GM10248 (cell line): Measurements from ENCODE around the gene MAJIN.

Experiments used
- CTCF ChIA-PET: fragments of 300-600 bp; sonication (Branson Sonifier 250); formaldehyde crosslinking; extraction: SDS; loops from one replicate; lab custom pipeline; 2021; ENCODE audit warnings: antibody characterized with exemption; lab: Yijun Ruan, JAX
- POLR2A ChIA-PET: fragments of 350-650 bp; sonication (Branson Sonifier 250); formaldehyde crosslinking; extraction: SDS; loops from one replicate; lab custom pipeline; 2020; ENCODE audit warnings: antibody characterized with exemption; lab: Yijun Ruan, JAX
- DNase-seq: peaks from one replicate; pipeline ENCODE4 v3.0.0; 2012; ENCODE audit errors: extremely low spot score
- TF ChIP-seq, protein P1 (sequence below): IDR thresholded peaks from 2 replicates; pipeline ENCODE4 v1.5.1; 2012; ENCODE audit warnings: mild to moderate bottlenecking, low read depth; ENCODE audit errors: extremely low read depth, missing control alignments, control extremely low read depth

The MAJIN gene

GRCh38 chr11:64906314-64906635 lies 65.6 kb downstream of the MAJIN start:
- POLR2A ChIA-PET = interaction anchor here (0.8 kb wide), 1 partner anchor 28 kb away, joined by 3 read pairs; the partner anchor contains the start of gene EHD1

GRCh38 chr11:64905516-64906313 lies 66.2 kb downstream of the MAJIN start:
- TF ChIP-seq, protein P1, sequence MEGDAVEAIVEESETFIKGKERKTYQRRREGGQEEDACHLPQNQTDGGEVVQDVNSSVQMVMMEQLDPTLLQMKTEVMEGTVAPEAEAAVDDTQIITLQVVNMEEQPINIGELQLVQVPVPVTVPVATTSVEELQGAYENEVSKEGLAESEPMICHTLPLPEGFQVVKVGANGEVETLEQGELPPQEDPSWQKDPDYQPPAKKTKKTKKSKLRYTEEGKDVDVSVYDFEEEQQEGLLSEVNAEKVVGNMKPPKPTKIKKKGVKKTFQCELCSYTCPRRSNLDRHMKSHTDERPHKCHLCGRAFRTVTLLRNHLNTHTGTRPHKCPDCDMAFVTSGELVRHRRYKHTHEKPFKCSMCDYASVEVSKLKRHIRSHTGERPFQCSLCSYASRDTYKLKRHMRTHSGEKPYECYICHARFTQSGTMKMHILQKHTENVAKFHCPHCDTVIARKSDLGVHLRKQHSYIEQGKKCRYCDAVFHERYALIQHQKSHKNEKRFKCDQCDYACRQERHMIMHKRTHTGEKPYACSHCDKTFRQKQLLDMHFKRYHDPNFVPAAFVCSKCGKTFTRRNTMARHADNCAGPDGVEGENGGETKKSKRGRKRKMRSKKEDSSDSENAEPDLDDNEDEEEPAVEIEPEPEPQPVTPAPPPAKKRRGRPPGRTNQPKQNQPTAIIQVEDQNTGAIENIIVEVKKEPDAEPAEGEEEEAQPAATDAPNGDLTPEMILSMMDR = no peak
- CTCF ChIA-PET = interaction anchor here (1.0 to 2.1 kb wide), 3 partner anchors 12 to 58 kb away, joined by 3 to 6 read pairs (median 6); no protein-coding TSS in a partner anchor
- DNase-seq = no peak
- POLR2A ChIA-PET = no interaction called here

More at GRCh38 chr11:64906314-64906635, 65.6 kb downstream of the MAJIN start:
- CTCF ChIA-PET = interaction anchor here (1.0 to 2.1 kb wide), 3 partner anchors 12 to 59 kb away, joined by 3 to 6 read pairs (median 6); no protein-coding TSS in a partner anchor
- TF ChIP-seq, protein P1 = no peak
- no peak for DNase-seq

DNA sequence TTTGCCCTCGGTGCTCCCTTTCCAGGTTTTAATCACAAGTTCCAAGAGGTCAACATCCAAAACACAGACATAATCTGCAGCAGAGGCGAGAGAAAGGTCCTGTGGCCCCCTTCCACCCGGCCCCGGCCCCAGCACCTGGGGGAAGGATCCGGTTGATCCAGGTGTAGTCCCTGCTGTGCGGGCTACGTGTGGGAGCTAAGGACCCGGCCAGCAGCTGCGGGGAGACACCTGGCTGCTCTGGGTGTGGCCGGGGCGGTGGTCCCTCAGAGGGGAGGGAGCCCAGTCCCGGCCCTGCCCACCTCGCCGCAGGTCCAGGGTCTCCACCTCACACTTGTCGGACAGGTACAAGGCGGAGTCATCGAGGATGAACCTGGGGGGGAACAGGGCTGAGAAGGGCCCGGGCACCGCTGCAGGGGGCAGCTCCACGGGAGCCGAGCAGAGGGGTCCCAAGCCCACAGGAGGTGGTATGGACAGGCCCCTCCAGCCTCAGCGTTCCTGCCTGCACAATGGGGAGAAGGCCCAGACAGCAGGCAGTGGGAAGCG lies 68.5 kb downstream of the MAJIN start:
- DNase-seq = no peak
- POLR2A ChIA-PET = interaction anchor here (0.5 kb wide), 1 partner anchor 1351 kb away, joined by 4 read pairs; no protein-coding TSS in a partner anchor
- CTCF ChIA-PET = interaction anchor here (3.2 kb wide), 1 partner anchor 16 kb away, joined by 8 read pairs; no protein-coding TSS in a partner anchor
- TF ChIP-seq, protein P1 = no peak

- TF ChIP-seq, protein P1 = no peak
- no peak for DNase-seq
- ChIA-PET CTCF (interaction anchor here (0.8 to 31.5 kb wide), 4 partner anchors 11 to 209 kb away, joined by 3 to 1137 read pairs (median 6); partner anchors contain the start of genes CDC42BPG and TM7SF2), POLR2A (no interaction called here)
These were observed 69.6 kb downstream of the MAJIN start for GRCh38 chr11:64902102-64902900.

DNA sequence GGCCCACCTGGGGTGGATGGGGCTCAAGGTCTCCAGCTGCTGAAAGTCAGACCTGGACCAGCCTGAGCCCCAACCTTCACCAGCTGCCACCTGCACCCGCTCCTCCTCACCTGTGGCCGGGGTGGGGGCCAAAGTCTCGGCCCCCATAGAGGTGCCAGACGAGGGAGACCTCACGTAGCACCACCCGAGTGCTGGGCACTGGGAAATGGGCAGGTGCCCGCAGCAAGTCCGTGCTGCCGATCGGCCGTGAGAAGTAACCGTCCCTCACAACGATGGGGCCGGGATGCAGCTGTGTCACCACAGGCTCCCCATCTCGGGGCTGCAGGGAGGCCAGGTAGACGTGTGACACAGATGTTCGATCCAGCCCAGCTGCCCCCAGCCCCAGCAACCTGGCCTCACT lies 71.1 kb downstream of the MAJIN start:
- ChIA-PET POLR2A (no interaction called here), CTCF (interaction anchor here (3.2 to 31.5 kb wide), 2 partner anchors 13 to 46 kb away, joined by 8 to 1137 read pairs; partner anchors contain the start of gene CDC42BPG)
- no peak for DNase-seq
- TF ChIP-seq, protein P1 = no peak
